GM21723 (cell line): Measurements from ENCODE around the gene LSAMP.
A peak's percentile ranks its signal among the peaks of the same experiment; 100 is the strongest.
"Not testable (repeated sequence)": the region's sequence is repeated elsewhere in the genome, so short reads cannot be mapped to it uniquely, and the experiment has no call there.

Experiments
- ATAC-seq: cut with Tn5 transposase; IDR thresholded peaks from one replicate; pipeline ENCODE4 v1.9.1; 2021; ENCODE audit warnings: mild to moderate bottlenecking, moderate library complexity; ENCODE audit not compliant: unreplicated experiment

LSAMP gene

GRCh38 chr3:116118475-116119169 is 326.7 kb downstream of the LSAMP start:
- no peak for ATAC-seq

DNA sequence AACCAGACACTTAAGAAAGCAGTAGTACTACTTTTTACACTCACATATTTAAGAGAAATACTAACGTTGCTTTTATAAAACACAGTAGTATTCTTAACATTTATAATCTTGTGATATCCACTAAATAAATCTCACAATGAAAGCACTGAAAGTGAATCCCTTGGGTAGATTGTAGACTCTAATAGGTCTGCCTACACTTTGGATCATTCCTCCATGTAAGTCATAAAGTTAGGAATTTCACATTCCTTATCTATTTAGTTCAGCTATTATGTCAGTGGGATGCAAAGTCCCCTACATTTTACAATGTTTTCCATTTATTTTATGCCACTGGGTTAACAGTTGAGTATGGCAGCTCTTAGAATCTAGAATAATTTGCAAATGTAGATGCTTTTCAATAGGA is 330.7 kb downstream of the LSAMP start:
- ATAC-seq: no peak

GRCh38 chr3:116112696-116113095 is 332.6 kb downstream of the LSAMP start:
- no peak for ATAC-seq

GRCh38 chr3:116111765-116112164 is 333.5 kb downstream of the LSAMP start:
- ATAC-seq: no peak

DNA sequence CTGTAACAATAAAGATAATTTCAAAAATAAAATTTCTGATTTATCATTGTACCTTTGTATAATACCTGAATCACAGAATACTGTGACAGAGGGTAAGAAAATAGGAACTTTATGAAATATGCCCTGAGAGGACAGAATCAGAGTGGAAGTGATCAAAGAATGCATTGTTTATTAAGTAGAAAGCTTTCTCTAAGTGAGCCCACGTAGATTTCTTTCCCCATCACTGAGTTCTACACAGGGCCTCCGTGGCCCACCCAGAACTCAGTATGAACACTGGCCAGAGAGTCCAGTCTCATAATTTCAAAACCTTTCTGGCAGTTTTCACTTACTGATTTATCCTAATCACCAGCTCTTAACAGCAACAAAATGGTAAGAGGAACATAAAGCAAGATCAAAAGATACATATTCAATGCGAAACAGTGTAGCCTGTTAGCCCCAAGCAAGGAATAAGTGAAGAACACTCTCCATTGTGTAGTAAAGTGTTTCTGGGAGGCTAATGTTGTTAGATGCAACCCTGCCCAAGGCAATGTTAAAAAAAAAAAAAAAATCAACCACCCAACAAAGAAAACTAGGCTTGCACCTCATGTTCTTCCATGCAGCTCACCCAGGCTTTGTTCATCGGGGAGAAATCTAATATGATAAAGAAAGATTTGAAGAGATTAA is 341.3 kb downstream of the LSAMP start:
- ATAC-seq: no peak

GRCh38 chr3:116102037-116102436 is 343.2 kb downstream of the LSAMP start:
- ATAC-seq: no peak

DNA sequence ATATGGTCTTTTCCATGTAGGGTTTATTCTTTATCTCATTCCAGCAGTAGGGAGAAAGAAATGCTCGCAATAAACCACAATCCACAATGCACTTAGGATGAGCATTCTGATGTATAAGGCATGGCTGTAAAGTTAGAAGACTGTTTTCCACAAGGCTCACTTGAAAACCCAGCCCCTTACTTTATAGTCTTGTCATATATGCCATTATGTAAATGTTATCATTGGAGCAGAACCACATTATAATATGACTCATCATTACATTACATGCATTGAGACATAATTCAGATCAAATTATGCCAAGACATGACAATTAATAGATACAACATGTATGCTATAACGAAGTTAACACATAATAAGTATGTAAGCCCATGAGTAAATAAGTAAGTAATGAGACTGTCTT is 348.1 kb downstream of the LSAMP start:
- ATAC-seq: no peak

GRCh38 chr3:116096631-116097030 is 348.7 kb downstream of the LSAMP start:
- no peak for ATAC-seq

- ATAC-seq: no peak
Measured at GRCh38 chr3:116093374-116093773, 351.9 kb downstream of the LSAMP start.

DNA sequence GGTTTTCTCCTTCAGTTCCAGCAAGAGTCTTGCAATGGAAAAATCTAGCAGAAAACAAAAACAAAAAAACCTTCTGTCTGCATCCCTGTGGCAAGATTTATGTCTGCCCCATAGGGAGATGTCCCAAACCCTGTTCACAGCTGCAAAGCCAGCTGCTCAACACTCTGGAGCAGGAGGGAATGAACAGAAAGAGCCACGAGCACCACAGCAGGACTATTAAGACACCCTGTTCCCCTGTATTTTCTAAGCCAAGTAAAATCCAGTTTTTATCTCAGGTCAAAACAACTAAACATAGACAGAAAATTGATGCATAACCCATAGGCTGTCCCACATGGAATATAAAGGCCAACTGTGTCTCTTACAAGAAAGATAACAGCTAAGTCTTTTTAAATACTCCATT is 357.9 kb downstream of the LSAMP start:
- no peak for ATAC-seq

DNA sequence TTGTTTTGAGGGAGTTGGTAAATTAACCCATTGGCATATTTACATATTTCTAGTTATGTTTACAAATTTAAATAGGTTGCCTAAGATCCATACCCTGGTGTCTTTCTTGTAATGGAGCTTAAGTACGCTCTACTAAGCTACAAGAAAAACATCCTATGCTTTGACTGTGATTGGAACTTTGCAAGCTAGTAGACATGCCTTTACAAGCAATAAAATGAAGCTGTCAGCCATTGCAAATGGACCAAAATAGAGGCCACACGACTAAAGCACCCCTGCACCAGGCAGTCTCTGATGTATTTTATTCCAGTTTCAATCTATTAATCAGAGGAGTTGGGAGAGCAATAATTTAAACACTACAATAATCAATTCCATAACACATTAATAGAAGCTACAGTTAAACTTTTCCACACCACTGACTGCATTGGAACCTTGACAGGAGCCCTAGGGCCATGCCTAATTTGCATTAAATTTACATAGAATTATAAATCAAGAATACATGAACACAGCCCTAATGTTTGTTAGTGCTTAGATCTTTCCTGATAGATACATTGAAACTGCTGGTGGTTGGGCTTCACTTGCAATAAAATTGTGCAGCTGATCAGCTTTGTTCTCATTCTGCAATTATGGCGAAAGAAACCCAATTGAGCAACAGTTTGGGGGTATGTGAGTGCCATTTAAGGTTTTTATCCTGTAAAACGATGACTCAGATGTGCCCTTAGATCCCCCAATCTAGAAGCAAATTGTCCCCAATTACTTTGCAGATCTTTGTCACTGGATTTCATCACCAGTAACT is 360.1 kb downstream of the LSAMP start:
- no peak for ATAC-seq

DNA sequence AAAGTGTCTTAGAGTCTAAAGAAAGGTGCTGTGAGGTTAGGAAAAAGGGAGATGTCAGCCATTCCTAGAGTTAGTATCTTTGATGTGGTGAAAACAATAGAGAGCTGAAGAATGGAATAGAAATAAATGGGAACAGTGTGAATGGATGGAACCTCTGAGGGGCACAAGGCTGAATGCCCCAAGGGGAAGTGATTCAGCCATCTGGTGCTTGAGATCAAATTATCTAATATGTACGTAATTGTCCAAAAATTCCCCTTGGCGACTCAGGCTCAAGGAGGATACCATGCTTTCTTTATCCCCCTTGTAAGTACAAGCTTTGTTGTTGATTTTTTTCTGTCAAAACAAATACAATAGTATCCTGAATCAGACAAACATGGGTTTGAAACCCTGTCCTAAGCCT is 361.6 kb downstream of the LSAMP start:
- ATAC-seq: no peak

- ATAC-seq: no peak
Measured at GRCh38 chr3:116078561-116078960, 366.7 kb downstream of the LSAMP start.

DNA sequence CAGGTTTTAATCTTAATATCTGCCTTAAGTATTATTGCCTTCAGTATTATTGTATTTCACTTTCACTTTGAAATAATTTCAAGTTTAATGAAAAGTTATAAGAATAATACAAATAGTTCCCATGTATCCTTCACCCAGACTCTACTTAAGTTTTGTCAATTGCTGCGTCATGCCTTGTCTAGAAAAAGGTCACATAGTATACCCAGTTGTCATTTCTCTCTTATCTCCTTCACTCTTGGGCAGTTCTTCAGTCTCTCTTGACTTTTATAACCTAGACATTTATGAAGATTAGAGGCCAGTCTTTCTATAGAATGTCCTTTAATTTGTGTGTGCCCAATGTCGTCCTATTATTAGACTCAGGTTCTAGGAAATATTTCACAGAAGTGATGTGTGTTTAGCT is 367.7 kb downstream of the LSAMP start:
- ATAC-seq: no peak

GRCh38 chr3:116077059-116077458 is 368.2 kb downstream of the LSAMP start:
- no peak for ATAC-seq

DNA sequence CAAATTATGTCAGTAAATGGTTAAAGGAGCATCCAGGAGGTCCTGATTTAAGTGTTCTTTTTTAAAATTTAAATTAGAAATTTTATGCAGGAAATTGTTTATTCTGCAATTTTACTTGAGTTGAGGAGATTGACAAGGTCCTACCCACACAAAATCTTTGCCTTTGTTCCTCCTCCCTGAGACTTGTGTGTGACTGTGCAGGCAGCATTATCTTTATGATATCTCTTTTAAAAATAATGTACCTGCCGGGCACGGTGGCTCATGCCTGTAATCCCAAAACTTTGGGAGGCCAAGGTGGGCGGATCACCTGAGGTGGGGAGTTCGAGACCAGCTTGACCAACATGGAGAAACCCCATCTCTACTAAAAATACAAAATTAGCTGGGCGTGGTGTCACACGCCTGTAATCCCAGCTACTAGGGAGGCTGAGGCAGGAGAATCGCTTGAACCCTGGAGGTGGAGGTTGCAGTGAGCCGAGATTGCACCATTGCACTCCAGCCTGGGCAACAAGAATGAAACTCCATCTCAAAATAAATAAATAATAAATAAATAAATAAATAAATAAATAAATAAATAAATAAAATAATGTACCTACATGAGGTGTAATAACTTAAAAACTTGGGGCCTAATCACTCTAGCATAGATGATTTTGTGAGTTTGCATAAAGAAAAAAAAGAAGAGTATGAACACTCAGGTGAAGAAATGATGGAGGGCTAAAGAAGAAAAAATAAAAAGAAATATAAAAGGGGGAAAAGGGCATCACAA is 374.6 kb downstream of the LSAMP start:
- not testable (repeated sequence) for ATAC-seq

- ATAC-seq: no peak
Measured at GRCh38 chr3:116070061-116070460, 375.2 kb downstream of the LSAMP start.

GRCh38 chr3:116069024-116069423 is 376.3 kb downstream of the LSAMP start:
- no peak for ATAC-seq

GRCh38 chr3:116067326-116067725 is 378.0 kb downstream of the LSAMP start:
- peak; percentile 95 for ATAC-seq

- ATAC-seq: no peak
Measured at GRCh38 chr3:116065501-116065900, 379.8 kb downstream of the LSAMP start.

DNA sequence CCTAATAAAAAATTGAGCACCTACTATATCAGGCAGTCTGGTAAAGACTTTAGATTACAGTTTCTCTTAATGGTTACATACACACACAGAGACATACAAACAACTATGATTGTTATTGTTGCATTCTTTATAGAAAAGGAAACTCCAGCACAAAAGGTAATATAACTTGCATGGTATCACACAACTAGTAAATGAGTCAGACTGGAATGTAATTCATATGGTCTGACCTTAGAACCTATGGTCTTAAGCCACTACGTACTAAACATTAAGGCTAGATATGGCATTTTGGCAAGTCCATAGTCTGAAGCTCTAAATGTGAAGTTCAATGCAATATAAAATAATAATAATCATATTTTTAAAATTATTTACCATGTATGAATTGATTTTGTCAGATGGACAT is 380.6 kb downstream of the LSAMP start:
- no peak for ATAC-seq
